GM18868 (cell line): ENCODE data around the gene ZBTB32.

Source experiments
- ATAC-seq: cut with Tn5 transposase; IDR thresholded peaks from one replicate; pipeline ENCODE4 v1.9.1; 2021; ENCODE audit warnings: mild to moderate bottlenecking, moderate library complexity; ENCODE audit not compliant: unreplicated experiment

The ZBTB32 gene

DNA sequence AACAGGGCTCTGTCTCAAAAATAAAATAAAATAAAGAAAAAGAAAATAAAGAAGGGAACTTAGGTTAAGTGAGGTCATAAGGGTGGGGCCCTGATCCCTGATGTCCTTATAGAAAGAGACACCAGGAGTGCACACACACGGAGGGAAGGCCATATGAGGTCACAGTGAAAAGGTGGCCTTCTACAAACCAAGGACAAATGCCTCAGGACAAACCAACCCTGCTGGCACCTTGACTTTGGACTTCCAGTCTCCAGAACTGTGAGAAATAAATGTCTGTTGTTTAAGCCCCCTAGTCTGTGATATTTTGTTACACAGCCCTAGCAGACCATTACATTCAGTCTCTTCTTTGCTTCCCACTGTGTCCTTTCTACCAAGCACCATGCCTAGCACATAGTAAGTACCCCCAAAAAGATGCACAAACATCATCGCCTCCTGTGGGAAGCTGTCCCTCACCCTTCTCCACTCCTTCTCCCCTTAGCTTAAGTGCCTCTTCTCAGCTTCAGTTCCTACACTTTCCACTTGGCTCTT, 8.4 kb upstream of the ZBTB32 start:
- no peak for ATAC-seq

DNA sequence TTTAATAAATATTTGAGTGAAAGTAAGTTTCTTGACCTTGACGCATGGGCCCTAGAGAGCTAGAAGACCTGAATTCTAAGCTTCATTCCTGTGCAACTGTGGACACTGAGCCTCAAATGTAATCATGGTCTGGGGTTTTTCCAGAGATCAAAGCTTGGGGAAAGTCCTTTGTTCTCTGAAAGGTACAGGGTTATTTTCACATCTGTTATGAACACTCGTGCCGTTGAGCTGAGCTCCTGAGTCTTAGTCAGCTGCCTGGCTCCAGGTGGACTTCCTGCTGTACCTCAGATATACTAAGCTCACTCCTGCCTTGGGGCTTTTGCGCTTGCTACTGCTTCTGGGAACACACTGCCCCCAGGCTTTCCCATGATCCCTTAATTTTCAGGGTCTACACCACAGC, 7.5 kb upstream of the ZBTB32 start:
- no peak for ATAC-seq

DNA sequence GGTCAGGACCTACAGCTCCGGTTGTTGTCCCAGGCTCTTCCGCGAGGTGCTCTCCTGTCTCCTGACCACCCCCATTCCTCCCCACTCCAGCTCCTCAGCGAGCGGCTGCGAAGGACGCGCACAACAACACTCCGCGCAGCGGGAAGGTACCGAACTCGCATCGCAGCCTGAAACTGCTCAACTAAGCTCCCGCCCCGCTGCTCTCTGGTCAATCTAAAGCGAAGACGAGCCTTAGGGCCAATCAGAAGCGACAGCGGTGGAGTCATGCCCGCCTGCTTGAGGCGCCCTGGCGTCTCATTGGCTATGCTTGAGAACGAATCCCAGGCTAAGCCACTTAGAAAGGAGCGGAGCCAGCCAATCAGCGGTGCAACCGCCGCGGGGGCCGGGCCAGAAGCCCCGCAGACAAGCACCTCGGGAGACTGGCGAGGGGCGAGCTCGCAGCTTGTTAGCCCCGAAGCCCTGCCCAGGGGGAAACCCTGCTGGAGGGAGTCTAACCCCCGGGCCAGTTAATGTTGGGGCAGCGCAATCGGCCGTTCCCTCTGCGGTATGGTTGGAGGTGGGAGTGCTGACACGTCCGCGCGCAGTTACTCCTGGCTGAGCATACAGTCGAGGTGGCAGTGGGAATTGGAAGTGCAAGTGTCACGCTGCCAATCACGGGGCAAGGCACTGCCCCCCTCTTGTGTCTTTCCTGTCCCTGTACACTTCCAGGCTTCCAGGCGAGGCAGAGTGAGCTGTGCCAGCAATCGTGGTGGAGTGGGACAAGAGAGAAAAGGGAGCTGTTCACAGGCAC, 1.9 kb upstream of the ZBTB32 start:
- peak; percentile 96 for ATAC-seq

GRCh38 chr19:35703343-35703742, 1.0 kb upstream of the ZBTB32 start:
- no peak for ATAC-seq

DNA sequence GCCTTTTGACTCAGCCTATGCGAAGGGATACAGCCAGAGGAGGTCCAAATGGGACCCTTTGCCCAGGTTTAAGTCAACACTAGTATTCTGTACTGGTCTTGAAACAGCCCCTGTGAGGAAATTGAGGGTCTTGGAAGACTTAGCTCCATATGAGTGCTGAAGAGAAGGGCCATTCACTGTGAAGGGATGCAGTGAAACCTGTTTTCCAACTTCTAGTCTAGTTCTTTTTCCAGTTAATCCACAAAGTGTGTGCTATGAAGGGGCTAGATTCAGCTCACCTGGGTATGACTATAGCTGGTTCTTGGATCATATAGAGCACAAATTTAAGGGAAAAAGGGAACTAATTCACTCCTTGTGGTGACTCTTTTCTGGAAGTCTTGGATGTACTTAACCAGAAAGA, 4.0 kb downstream of the ZBTB32 start:
- ATAC-seq = no peak

GRCh38 chr19:35710784-35711723, 6.7 kb downstream of the ZBTB32 start:
- ATAC-seq = peak; percentile 43

GRCh38 chr19:35712567-35713505, 8.5 kb downstream of the ZBTB32 start:
- no peak for ATAC-seq

DNA sequence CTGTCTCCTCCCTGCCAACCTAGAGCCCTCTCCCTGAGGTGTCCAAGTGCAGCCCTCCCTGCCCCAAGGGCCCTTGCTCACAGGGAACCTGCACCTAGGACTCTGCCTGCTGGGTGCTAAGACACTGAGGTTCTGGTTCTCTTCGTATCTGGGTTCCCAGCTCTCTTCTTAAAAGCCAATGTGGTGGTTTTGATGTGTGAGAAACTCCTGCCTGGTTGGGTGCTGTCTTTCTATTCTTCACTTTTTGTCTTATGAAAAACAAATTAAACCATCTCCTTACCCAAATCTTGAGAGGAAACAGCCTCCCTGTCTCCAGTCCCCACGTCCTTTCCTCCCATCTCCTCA, 9.1 kb downstream of the ZBTB32 start:
- no peak for ATAC-seq

GRCh38 chr19:35713904-35714495, 9.6 kb downstream of the ZBTB32 start:
- ATAC-seq = no peak

- no peak for ATAC-seq
Observed at GRCh38 chr19:35714601-35715354, 10.4 kb downstream of the ZBTB32 start.

DNA sequence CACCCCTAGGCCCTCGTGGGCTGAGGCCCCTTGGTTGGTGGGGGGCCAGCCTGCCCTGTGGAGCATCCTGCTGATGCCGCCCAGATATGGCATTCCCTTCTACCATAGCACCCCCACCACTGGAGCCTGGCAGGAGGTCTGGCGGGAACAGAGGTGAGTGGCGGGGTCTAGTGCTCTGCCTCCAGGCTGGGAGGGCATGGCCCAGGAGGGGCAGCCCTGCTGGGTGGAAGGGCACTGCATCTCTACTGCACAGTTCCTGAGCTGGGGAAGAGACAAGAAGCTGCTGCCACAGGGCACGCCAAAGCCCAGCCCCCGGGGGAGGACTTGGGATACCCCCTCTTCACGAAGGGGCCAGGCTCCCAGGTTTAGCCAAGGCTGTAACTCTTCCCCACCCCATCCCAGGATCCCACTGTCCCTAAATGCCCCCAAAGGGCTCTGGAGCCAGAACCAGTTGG, 11.0 kb downstream of the ZBTB32 start:
- ATAC-seq = no peak

DNA sequence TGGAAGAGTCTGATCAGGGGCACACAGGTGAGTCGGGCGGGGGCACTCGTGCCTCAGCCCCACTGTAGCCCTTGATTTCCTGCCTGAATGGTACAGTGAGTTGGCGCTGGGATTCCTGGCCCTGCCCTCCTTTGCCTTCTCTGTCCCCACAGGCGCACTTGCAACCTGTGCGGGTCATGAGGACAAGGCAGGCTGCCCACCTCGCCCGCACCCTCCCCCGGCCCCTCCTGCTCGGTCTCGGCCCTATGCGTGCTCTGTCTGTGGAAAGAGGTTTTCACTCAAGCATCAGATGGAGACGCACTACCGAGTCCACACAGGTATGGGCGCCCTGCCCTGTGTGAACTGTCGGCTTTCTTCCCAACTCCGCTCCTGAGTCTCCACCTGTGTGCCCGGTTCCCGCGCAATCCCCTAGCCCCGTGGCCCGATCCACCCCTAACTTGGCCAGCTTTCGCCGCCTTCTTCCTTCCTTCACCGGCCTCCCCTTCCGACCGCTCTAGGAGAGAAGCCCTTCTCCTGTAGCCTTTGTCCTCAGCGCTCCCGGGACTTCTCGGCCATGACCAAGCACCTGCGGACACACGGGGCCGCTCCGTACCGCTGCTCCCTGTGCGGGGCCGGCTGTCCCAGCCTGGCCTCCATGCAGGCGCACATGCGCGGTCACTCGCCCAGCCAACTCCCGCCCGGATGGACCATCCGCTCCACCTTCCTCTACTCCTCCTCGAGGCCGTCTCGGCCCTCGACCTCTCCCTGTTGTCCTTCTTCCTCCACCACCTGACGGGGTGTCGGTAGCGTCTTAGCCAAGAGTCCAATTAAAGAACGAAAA, 11.8 kb downstream of the ZBTB32 start:
- no peak for ATAC-seq

GRCh38 chr19:35716801-35717664, 12.7 kb downstream of the ZBTB32 start:
- ATAC-seq = peak; percentile 65

- ATAC-seq = peak; percentile 41
Observed at GRCh38 chr19:35717665-35718344, 13.4 kb downstream of the ZBTB32 start, which contains the start of gene KMT2B. KMT2B (plus strand) TSS chr19:35718003; CDS start chr19:35718019, 16 bp downstream.

DNA sequence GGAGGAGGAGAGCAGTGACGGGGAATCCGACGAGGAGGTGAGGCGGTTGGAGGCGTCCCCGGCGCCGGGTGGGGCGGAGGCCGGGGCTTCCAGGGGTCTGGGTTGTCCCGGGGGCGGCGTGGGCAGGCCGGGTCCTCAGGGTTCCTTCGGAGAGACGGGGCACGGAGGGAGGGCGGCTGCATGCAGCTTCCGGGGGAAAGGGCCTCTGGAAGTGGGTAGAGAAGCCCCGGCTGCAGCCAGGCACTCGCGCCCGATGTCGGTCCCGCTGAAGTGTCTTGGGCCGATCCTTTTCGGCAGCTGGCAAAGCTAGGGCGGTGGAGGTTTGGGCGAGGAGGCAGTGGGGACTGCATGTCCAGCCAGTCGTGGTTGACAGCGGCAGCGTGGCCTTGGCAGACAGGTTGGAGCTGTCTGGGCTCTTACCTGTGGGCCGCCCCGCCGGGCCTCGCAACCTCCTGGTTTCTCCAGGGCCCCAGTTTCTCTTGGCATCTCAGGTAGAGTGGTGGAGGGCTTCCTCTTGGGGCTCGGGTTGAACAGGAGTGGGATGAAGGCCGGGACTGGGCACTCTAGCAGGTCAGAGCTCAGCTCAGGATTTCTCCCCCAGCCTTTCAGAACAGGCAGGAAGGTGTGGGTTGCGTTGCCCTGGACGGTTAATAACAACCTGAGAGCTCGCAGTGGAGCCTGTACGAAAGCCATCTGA, 14.1 kb downstream of the ZBTB32 start:
- peak; percentile 2 for ATAC-seq

GRCh38 chr19:35719402-35720162, 15.2 kb downstream of the ZBTB32 start:
- no peak for ATAC-seq
